DOHH2 (cell line): ENCODE data around the gene MTLN.
A peak's percentile ranks its signal among the peaks of the same experiment; 100 is the strongest.
"Not testable (repeated sequence)": the region's sequence is repeated elsewhere in the genome, so short reads cannot be mapped to it uniquely, and the experiment has no call there.

Experiments used
- H3F3A ChIP-seq: fragments of 200-600 bp; sonication (generic), shearing (Covaris generic); 2 replicates; pipeline ENCODE4 v1.6.0; 2016; ENCODE audit warnings: antibody characterized with exemption, mild to moderate bottlenecking; ENCODE audit not compliant: control insufficient read depth, insufficient read depth
- H3K27ac ChIP-seq: fragments of 200-600 bp; sonication (generic); 2 replicates; pipeline ENCODE4 v1.5.1; 2014; ENCODE audit warnings: low read depth, mild to moderate bottlenecking, low read length, moderate library complexity
- H3K27me3 ChIP-seq: fragments of 200-600 bp; sonication (generic); 2 replicates; pipeline ENCODE4 v1.6.1; 2014; ENCODE audit warnings: mild to moderate bottlenecking, low read length, mixed read lengths; ENCODE audit not compliant: control insufficient read depth
- H3K36me3 ChIP-seq: fragments of 200-600 bp; sonication (generic); 2 replicates; pipeline ENCODE4 v1.6.1; 2014; ENCODE audit warnings: mild to moderate bottlenecking, low read length, moderate library complexity, mixed read lengths; ENCODE audit not compliant: control insufficient read depth
- H3K4me1 ChIP-seq: fragments of 200-600 bp; sonication (generic); 2 replicates; pipeline ENCODE4 v1.6.1; 2014; ENCODE audit warnings: mild to moderate bottlenecking, low read length, mixed read lengths; ENCODE audit not compliant: control insufficient read depth
- H3K4me2 ChIP-seq: fragments of 200-600 bp; sonication (generic); 2 replicates; pipeline ENCODE4 v1.6.0; 2014; ENCODE audit warnings: mild to moderate bottlenecking, low read length, moderate library complexity
- H3K4me3 ChIP-seq: fragments of 200-600 bp; sonication (generic); 2 replicates; pipeline ENCODE4 v1.5.1; 2014; ENCODE audit warnings: mild to moderate bottlenecking, low read length, mixed read lengths
- H3K79me2 ChIP-seq: fragments of 200-600 bp; sonication (generic); 2 replicates; pipeline ENCODE4 v1.6.1; 2014; ENCODE audit warnings: mild to moderate bottlenecking, low read length, mixed read lengths; ENCODE audit not compliant: control insufficient read depth
- H3K9me2 ChIP-seq: fragments of 200-600 bp; sonication (generic); replicated peaks from 2 replicates; pipeline ENCODE4 v1.6.1; 2014; ENCODE audit warnings: mild to moderate bottlenecking, low read length, mixed read lengths; ENCODE audit not compliant: control insufficient read depth
- H3K9me3 ChIP-seq: fragments of 200-600 bp; sonication (generic); 2 replicates; pipeline ENCODE4 v1.6.1; 2014; ENCODE audit warnings: antibody characterized with exemption, low read length, mixed read lengths; ENCODE audit not compliant: control insufficient read depth, insufficient read depth
- H4K20me1 ChIP-seq: fragments of 200-600 bp; sonication (generic); 2 replicates; pipeline ENCODE4 v1.6.0; 2014; ENCODE audit warnings: low read depth, mild to moderate bottlenecking, antibody characterized with exemption, low read length, moderate library complexity; ENCODE audit not compliant: control insufficient read depth, insufficient read depth
- CTCF ChIP-seq: fragments of 200-600 bp; sonication (generic); IDR thresholded peaks from one replicate; pipeline ENCODE4 v1.5.1; 2014; ENCODE audit warnings: antibody characterized with exemption, mild to moderate bottlenecking, low read depth, low read length; ENCODE audit not compliant: poor library complexity, severe bottlenecking
- EZH2phosphoT487 ChIP-seq: fragments of 200-600 bp; sonication (generic); IDR thresholded peaks from 2 replicates; pipeline ENCODE4 v1.6.1; 2017; ENCODE audit warnings: borderline replicate concordance, mild to moderate bottlenecking, antibody characterized with exemption, low read length, moderate library complexity, mixed read lengths

Gene MTLN, protein sequence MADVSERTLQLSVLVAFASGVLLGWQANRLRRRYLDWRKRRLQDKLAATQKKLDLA

DNA sequence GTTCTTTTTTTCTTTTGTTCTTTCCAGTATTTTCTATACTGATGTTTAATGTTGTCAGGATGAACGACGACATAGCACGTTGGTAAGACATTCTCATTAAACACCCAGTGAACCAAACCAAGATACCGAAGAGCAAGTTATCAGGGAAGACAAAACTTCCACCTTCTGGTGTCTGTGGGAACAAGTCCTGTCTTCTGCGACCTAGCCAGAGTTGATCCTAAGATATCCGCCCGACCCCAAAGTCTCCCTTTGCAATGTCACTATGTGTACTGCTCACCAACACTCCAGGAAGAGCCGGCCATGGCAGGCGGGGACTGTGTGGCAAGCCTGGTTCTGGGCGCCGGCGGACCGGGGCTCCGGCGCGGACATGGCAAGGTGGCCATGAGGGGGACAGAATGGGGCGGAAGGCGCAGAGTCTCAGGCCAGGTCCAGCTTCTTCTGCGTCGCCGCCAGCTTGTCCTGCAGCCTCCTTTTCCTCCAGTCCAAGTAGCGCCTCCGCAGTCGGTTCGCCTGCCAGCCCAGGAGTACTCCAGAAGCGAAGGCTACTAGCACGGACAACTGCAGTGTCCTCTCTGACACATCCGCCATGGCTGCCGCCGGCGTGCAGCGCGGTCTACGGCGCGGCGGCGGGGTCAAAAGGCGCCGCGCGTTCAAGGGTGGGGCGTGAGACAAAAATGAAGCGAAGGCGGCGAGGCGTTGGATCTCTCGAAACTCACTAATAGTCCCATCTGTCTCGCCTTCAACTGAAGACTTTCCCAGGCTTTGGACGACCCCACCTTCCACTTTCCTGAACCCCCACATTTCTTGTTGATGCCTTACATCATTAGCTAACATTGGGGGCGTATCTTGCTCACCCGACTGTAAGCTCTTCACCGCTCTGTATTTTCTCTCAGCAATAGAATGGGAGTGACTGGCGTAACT, at the start of gene MTLN:
Gene MTLN (minus strand): TSS at position 610 of the 921 bp plus-strand sequence. CDS start 22 bp downstream, at position 588.
- Histone ChIP-seq H3K4me2 (peak within 1 kb of the TSS; percentile 86), H3K4me3 (peak within 1 kb of the TSS; percentile 92), H4K20me1 (no peaks in the 10 kb centered on the region), H3F3A (no peaks in the 10 kb centered on the region), H3K27me3 (peaks cover 12% of the 10 kb centered on the region; the same call in 1 of the 2 replicates), H3K79me2 (peaks cover 19% of the 10 kb centered on the region), H3K36me3 (peaks cover 27% of the 10 kb centered on the region), H3K9me2 (no peaks in the 10 kb centered on the region), H3K9me3 (peaks cover 21% of the 10 kb centered on the region), H3K27ac (no peak within 1 kb of the TSS), H3K4me1 (peaks cover 8% of the 10 kb centered on the region)
- TF ChIP-seq EZH2phosphoT487 (no peak), CTCF (no peak)

GRCh38 chr2:110261910-110262309, 49.6 kb upstream of the MTLN start:
- H3K27me3 ChIP-seq, H3K4me1 ChIP-seq, H3K79me2 ChIP-seq, H3K9me2 ChIP-seq, H3K4me2 ChIP-seq, H4K20me1 ChIP-seq, H3K9me3 ChIP-seq, H3F3A ChIP-seq, H3K27ac ChIP-seq, H3K4me3 ChIP-seq, H3K36me3 ChIP-seq: not testable (repeated sequence)

- H4K20me1 ChIP-seq, H3K27me3 ChIP-seq, H3K4me3 ChIP-seq, H3K9me2 ChIP-seq, H3K4me1 ChIP-seq, H3K9me3 ChIP-seq, H3K36me3 ChIP-seq, H3K4me2 ChIP-seq, H3K27ac ChIP-seq, H3K79me2 ChIP-seq, H3F3A ChIP-seq: not testable (repeated sequence)
Measured at GRCh38 chr2:110248081-110248795, 35.9 kb upstream of the MTLN start.

DNA sequence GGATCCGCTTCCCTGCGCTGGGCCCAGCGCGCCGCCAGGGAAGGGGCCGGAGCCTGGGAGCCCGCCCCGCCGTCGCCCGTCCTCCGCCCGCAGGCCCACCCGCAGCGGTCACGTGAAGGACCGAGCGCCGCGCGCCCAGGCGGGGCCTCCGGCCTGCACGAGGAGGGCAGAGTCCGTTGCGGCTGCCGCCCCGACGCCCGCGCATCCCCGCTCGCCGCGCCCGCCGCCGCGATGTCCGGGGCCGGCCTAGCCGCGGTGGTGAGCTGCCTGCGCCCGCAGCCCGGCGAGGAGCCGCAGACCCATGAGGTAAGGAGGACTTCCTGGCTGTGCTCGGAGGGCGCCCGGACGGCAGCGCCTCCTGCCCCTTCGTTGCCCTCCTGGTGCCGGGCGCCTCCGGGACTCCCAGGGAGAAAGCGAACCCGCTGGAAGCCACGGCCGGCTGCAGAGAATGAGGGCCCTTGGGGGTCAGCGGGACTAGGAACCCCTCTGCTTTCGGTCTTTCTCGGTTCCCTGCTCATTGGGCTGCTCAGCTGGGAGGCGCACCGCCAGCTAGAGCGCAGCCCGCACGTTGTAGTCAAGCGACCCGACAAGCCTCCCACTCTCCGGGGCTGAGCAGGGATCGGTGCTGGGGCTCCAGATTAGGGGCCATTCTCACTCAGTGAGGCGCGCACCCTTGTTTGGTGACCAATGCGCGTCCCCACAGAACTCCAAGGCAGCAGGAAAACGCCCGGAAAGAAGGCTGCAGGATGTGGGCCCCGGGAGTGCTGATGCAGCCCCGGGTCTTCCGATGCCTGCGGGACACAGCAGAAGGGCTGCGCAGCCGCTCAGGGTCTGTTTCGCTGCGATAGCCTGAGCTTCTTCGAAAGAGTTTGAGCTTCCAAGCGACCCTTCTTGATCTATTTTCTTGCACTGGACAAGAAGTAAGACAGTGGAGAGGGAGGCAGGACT, 33.4 kb upstream of the MTLN start:
- not testable (repeated sequence) for H3K4me2 ChIP-seq, H3K9me2 ChIP-seq, H3K79me2 ChIP-seq, H3K36me3 ChIP-seq, H4K20me1 ChIP-seq, H3K27me3 ChIP-seq, H3K27ac ChIP-seq, H3K9me3 ChIP-seq, H3K4me1 ChIP-seq, H3F3A ChIP-seq, H3K4me3 ChIP-seq

DNA sequence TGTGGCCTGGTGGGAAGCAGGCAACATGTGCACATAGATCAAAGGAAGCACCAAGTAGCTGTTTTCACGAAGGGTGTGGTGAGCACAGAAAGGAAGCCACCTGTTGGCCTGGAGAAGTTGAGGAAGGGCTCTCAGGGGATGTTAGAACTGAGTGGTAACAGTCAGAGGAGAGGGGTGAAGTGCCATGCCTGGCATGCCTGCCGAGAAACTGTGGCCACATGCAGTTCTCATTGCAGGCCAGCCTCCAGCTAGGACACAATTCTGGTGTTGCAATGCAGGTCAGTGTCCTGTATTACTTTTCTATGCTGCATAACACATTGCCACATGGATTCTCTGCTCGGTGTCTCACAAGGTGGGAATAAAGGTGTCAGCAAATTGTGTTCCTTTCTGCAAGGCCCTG, 30.9 kb upstream of the MTLN start:
- not testable (repeated sequence) for H3K9me2 ChIP-seq, H4K20me1 ChIP-seq, H3K27ac ChIP-seq, H3K9me3 ChIP-seq, H3F3A ChIP-seq, H3K36me3 ChIP-seq, H3K27me3 ChIP-seq, H3K4me2 ChIP-seq, H3K4me1 ChIP-seq, H3K4me3 ChIP-seq, H3K79me2 ChIP-seq

GRCh38 chr2:110234514-110234913, 22.2 kb upstream of the MTLN start:
- H3K9me2 ChIP-seq, H4K20me1 ChIP-seq, H3F3A ChIP-seq, H3K4me1 ChIP-seq, H3K4me3 ChIP-seq, H3K36me3 ChIP-seq, H3K27me3 ChIP-seq, H3K79me2 ChIP-seq, H3K4me2 ChIP-seq, H3K27ac ChIP-seq, H3K9me3 ChIP-seq: not testable (repeated sequence)
